HG02588 (cell line): ENCODE measurements around the gene TCAF1.
"Not testable (repeated sequence)": the region's sequence is repeated elsewhere in the genome, so short reads cannot be mapped to it uniquely, and the experiment has no call there.

Experiments used
- ATAC-seq: cut with Tn5 transposase; IDR thresholded peaks from one replicate; pipeline ENCODE4 v1.9.1; 2021; ENCODE audit warnings: mild to moderate bottlenecking, moderate library complexity; ENCODE audit not compliant: unreplicated experiment

TCAF1 gene

GRCh38 chr7:143855443-143855842, 46.5 kb downstream of the TCAF1 start:
- not testable (repeated sequence) for ATAC-seq

- ATAC-seq: no peak
Measured at GRCh38 chr7:143850682-143851081, 51.3 kb downstream of the TCAF1 start.

GRCh38 chr7:143849785-143850479, 52.0 kb downstream of the TCAF1 start:
- no peak for ATAC-seq

- ATAC-seq: no peak
Measured at GRCh38 chr7:143848192-143848591, 53.8 kb downstream of the TCAF1 start.

- no peak for ATAC-seq
Measured at GRCh38 chr7:143846692-143847091, 55.3 kb downstream of the TCAF1 start.

- ATAC-seq: not testable (repeated sequence)
Measured at GRCh38 chr7:143841696-143842095, 60.3 kb downstream of the TCAF1 start.

GRCh38 chr7:143840062-143840461, 61.9 kb downstream of the TCAF1 start:
- ATAC-seq: not testable (repeated sequence)

GRCh38 chr7:143837223-143837622, 64.8 kb downstream of the TCAF1 start:
- ATAC-seq: peak; percentile 61

- peak; percentile 83 for ATAC-seq
Measured at GRCh38 chr7:143836622-143837021, 65.4 kb downstream of the TCAF1 start.

- ATAC-seq: peak; percentile 21
Measured at GRCh38 chr7:143836088-143836487, 65.9 kb downstream of the TCAF1 start.

- ATAC-seq: not testable (repeated sequence)
Measured at GRCh38 chr7:143826578-143826977, 75.4 kb downstream of the TCAF1 start.

GRCh38 chr7:143824295-143825135, 77.5 kb downstream of the TCAF1 start:
- not testable (repeated sequence) for ATAC-seq

GRCh38 chr7:143823634-143824294, 78.2 kb downstream of the TCAF1 start:
- ATAC-seq: not testable (repeated sequence)

GRCh38 chr7:143821392-143822277, 80.3 kb downstream of the TCAF1 start:
- ATAC-seq: not testable (repeated sequence)

- ATAC-seq: peak; percentile 57
Measured at GRCh38 chr7:143817873-143818272, 84.1 kb downstream of the TCAF1 start.

- ATAC-seq: not testable (repeated sequence)
Measured at GRCh38 chr7:143816471-143817133, 85.4 kb downstream of the TCAF1 start.

GRCh38 chr7:143810639-143811038, 91.3 kb downstream of the TCAF1 start:
- not testable (repeated sequence) for ATAC-seq

- ATAC-seq: not testable (repeated sequence)
Measured at GRCh38 chr7:143806664-143807071, 95.3 kb downstream of the TCAF1 start.
